GM21619 (cell line): ENCODE results near the gene PGLYRP2.
"Not testable (repeated sequence)": the region's sequence is repeated elsewhere in the genome, so short reads cannot be mapped to it uniquely, and the experiment has no call there.

Source experiments
- ATAC-seq: cut with Tn5 transposase; IDR thresholded peaks from one replicate; pipeline ENCODE4 v1.9.1; 2021; ENCODE audit not compliant: unreplicated experiment

PGLYRP2 gene

DNA sequence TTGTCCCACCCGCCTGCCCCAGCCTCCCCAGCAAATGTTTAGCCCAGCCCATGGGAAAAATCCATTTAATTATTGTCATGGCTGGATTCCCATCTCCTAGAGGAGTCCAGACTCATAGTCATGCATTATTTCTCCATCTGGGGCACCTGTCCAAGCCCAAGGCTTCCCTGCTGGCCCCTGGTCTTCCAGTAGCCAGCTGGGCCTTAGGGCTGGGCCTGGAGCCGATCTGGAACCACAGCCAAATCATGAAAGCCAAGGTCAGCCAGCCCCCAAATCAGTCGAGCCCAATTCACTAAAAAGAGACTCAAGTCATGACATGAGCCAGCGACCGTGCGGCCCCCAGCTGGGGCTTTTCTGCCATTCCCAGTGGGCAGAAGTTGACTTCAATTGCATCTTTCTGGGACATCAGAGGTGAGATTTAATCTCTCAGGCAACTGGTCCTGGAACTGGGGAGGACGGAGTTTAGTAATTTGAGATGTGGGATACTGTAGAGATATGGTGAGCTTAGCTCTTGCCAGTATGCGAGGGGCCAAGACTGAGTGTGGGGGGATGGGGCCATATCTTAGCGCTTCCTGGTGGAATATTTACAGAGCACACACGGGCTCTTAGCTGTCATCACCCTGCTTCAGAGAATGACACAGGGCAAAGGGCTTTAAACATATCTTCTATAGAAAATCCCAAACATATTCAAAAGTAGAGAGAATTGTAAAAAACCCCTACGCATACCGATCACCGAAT lies 9.4 kb upstream of the PGLYRP2 start:
- ATAC-seq: no peak

DNA sequence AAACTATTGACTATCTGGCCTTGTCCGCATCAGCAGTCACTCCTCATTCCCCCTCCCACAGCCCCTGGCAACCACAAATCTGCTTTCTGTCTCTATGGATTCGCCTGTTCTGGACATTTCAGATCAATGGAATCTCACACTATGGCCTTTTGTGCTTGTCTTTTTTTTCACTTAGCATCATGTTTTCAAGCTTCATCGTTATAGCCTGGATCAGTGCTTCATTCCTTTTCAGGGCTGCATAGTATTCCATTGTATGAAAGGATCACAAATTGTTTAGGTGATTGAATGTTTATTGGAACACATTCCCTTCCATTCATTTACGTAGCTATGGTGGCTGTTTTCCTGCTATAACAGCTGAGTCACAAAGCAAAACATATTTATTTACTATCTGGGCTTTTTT lies 7.7 kb upstream of the PGLYRP2 start:
- no peak for ATAC-seq

DNA sequence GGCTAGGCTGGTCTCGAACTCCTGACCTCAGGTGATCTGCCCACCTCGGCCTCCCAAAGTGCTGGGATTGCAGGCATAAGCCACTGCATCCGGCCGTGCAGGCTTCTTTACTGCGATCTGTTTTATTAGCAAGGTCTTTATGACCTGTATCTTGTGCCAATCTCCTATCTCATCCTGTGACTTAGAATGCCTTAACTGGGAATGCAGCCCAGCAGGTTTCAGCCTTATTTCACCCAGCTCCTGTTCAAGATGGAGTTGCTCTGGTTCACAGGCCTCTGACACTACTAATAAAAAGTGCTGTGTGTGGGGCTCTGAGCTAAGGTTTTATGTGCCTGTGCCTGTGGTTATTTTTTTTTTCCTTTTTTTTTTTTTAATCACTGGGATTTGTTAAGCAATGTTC lies 6.5 kb upstream of the PGLYRP2 start:
- ATAC-seq: not testable (repeated sequence)

DNA sequence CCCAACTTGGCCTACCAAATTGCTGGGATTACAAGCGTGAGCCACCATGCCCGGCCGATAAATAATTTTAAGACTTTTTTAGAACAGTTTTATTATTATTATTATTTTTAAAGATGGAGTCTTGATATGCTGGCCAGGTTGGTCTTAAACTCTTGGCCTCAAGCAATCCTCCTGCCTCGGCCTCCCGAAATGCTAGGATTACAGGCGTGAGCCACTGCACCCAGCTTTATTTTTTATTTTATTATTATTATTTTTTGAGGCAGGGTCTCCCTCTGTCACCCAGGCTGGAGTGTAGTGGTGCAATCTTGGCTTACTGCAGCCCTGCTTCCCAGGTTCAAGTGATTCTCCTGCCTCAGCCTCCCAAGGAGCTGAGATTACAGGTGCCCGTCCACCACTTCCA lies 1.7 kb upstream of the PGLYRP2 start:
- ATAC-seq: not testable (repeated sequence)

DNA sequence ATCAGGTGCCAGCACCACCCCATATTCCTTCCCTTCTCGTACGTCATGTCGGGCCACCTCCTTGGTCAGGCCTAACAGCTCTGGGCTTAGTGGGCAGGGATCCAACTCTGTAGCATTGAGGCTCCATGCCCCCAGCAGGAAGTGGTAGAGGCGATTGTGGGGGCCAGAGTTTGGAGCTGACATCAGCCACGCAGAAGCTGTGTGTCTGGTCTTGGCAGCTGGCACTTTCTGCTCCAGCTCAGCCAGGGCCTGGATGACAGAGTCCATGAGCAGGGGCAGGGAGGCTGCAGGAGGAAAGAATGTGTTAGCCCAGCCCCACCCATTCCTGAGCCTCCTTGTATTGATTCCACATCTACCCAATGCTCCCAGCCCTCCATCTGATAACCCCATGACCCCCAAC lies 3.0 kb downstream of the PGLYRP2 start:
- ATAC-seq: no peak

DNA sequence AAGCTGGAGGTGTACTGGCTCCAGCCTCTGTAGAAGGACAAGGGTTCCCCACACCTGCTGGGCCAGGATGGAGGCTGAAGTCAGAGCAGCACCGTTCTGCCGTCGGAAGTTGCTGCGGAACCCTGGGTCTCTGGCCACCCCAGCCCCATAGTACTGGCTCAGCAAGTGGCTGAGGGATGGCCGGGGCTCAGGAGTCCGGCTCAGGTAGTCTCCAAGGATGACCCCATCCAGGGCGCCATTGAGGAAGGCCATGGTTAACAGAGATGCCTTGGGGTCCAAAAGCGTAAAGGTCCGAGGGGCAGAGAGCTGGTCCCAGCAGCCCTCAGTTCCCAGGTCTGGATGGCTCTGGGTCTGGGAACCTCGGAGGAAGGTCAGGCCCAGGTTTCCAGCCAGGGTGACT lies 3.7 kb downstream of the PGLYRP2 start:
- ATAC-seq: no peak

DNA sequence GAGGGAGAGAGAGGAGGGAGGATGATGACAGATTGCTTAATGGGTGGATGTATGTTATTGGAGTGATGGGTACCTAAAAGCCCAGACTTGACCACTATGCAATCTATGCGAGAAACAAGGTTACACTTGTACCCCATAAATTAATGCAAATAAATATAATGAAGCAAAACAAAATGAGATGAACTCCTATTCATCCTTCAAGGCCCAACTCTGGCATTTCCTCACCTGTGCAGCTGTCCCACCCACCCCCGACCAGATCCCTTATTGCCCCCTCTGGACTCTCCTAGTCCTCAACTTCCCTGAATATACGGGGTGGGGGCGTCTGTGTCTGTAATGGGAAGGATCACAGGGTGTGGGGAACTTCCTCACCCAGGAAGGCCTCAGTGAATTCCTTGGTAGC lies 4.1 kb downstream of the PGLYRP2 start:
- no peak for ATAC-seq

DNA sequence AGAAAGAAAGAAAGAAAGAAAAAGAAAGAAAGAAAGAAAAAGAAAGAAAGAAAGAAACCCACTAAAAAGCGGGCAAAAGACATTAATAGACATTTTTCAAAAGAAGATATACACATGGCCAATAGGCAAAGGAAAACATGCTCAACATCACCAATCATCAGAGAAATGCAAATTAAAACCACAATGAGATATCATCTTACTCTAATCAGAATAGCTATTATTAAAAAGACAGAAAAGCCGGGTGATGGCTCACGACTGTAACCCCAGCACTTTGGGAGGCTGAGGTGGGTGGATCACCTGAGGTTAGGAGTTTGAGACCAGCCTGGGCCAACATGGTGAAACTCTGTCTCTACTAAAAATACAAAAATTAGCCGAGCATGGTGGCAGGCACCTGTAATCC lies 5.5 kb downstream of the PGLYRP2 start:
- not testable (repeated sequence) for ATAC-seq

DNA sequence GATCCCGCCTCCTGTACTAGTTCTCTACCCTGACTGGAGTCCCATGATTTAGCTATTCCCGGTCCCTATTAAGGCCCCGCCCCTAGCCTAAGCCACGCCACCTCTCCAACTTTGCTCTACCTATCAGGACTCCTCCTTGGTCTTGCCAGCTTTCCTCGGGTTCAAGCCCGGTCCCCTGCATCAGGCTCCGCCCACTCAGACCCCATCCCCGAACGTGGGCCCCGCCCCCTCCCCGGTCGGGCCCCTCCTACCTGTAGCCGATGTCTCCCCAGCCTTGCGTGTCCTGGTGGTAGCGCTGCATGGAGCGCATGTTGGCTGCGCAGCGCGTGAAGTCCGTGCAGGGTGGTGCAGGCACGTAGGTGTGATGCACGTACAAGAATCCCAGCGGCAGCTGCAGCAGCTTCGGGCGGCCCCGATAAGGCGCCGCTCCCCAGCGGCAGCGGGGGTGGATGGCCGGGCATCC lies 7.6 kb downstream of the PGLYRP2 start:
- no peak for ATAC-seq

DNA sequence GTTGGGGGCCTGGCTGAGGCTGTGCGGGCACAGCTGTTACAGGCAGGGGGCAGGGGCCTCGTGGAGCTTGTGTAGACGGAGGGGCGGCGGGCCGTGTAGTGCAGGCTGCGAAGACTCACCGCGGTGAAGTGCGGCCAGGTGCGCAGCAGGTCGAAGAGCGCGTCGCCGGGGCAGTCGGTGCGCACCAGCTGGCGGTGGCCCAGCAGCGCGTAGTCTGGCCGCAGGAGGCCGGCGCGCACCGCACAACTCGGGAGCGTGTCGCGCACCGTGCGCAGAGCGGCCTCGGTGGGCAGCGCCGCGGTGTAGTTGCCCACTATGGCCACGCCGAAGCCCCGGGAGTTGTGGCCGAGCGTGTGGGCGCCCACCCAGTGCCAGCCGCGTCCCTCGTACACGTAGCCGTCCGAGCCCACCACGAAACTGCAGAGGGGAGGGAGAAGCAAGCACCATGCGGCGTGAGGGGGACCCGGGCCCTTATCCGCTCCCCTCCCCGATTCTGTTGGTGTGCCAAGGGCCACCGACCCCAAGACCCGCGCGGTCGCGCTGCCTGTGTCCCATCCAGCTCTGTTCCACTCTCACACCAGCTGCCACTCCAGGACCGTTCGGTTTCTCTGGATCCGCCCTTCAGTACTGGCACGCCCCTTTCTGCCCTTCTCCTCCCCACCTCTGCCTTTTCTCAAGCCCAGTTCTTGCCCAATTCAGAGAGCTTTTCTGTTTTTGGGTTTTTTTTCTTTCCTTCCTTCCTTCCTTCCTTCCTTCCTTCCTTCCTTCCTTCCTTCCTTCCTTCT lies 9.6 kb downstream of the PGLYRP2 start:
- no peak for ATAC-seq

DNA sequence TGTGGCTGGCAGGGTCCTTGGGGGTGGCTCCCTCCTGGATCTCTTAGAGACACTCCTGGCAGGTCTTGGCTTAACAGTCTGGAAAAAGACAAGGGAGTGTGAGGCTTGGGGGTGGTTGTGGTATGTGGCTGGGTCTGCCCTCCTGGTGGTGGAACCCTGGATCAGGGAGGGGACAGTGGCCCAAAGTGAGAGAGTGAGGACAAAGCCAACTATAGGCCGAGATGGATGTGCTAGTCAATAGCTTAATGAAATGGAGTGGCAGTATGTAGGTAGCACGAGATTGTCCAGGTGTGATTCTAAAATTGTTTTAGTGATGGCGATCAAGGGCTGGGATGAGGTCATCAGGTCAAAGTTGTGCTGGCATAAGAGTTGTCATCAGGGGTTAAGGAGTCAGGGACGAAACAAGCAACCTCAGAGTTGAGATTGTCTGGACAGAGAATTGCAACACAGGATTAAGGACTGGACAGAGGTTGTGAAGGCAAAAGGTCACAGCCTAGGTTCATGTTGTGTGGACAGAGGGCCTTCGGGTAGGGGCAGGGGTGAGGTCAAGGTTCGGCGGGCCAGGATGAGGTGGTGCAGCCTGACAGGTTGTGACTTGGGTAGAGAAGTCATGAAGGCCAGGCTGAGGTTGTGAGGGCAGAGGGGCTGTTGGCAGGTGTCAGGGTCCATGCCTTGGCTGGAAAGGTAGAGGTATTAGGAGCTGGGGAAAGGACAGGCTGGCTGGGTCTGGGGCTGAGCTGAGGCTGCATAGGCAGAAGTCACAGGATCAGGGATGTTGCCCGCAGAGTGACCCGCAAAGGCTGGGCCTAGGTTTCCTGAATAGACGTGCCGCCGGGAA lies 10.4 kb downstream of the PGLYRP2 start:
- no peak for ATAC-seq

DNA sequence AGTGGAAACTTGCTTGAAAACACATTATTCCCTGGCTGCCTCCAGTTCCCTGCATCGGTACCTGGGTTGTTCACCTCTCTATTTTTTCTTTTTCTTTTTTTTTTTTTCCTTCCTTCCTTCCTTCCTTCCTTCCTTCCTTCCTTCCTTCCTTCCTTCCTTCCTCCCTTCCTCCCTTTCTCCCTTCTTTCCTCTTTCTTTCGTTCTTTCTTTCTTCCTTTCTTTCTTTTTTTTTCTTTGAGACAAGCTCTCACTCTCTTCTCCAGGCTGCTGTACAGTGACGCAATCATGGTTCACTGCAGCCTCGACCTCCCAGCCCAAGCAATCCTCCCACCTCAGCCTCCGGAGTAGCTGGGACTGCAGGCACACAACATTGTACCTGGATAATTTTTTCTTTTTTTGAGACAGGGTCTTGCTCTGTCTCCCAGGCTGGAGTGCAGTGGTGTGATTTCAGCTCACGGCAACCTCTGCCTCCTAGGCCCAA lies 11.5 kb downstream of the PGLYRP2 start:
- ATAC-seq: no peak

DNA sequence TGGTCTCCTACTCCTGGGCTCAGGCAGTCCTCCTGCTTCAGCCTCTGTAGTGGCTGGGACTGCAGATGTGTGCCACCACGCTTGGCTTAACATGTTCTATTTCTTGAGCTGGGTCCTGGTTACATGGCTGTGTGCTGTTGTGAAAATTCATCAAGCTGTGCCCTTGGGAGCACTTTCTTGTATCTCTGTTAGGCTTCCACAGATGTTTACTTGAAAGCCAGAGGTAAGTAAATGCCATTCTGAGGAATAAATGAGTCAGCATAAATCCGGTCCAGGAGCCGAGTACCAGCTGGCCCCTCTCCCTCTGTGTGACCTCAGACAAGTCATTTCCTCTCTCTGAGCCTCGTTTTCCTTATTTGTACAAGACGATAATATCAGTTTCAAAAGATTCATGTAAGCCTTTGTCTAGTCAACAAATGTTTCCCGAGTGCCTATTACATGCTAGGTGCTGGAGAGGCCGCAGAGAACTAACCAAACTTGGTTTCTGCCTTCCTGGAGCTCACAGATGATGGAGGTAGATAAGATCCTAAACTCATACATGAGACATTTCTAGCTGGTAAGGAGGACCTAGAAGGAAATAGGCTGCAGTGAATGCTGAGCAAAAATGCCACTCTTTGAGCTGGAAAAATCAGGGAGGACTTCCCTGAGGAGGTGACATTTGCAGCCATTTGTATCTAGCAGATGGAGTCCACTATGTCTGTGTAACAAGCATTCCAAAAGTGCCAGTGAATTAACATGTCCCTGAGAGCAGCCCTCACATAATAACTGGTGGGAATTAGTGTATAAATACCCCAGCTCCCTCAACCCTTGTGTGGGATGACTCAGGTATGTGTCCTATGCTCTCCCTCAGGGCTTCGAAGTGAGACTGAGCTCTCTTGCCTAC lies 12.2 kb downstream of the PGLYRP2 start:
- peak; percentile 48 for ATAC-seq

DNA sequence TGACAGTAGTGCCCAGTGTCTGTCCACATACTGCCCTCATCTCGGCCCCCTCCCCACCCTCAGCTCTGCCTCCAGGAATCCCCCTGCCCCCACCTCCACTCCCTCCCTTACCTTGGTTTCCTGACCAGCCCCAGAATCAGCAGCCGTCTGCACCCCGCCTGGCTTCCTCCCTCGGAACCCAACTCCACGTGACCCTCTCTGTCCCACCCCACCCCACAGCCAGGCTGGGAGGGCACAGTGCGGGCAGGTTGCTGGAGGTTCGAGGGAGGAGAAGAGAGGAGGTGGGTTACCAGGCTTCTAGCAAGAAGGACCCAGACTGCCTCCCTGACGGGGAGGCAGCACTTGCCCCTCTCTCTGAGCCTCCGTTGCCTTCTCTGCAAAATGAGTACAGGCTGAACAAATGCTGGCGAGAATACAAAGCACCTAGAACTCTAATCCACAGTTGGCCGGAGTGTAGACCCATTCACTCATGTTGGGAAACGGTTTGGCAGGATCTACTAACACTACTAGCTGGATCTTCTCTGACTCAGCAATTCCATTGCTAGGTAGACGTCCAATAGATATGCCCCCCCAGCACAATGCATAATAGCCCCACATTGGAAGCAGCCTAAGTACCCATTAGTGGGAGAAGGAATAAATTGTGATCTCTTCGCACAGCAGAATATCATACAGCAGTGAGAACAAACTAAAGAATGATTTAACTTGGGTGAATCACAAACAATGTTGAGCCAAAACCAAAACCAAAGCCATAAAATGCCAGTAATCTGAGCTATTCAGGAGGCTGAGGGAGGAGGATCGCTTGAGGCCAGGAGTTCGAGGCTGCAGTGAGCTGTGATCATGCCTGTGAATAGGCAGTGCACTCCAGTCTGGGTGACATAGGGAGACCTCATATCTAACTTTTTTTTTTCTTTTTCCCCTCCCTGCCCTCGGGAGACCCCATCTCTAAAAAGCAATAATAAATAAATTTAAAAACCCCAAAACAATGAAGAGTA lies 14.6 kb downstream of the PGLYRP2 start, which contains the start of gene RASAL3:
Gene RASAL3, minus strand, starts transcription at position 151 of the 992 bp plus-strand sequence. CDS start 186 bp downstream, outside the sequence.
- peak; percentile 36 for ATAC-seq

DNA sequence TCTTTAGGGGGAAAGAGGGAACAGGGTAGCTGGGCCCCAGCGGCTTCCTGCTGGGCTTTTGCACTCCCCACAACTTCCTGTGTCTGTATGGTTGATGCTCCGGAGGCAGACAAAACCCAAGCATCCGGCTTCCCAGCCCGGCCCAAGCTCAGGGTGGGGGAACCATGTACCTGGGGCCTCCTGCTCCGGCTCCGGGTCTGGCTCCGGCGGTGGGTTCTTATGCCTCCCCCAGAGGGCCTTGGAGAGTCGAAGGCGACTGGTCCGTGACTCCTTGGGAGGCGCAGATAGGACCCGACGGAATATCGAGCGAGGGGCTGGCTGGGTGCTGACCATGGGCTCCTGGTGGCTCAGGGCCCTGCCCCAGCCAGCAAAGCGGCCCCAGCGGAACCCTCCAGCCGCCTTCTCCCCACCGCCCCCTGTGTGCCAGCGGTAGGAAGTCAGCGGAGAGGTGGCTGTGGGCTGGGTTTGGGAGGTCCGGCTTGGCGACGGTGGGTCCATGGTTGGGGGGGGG lies 15.4 kb downstream of the PGLYRP2 start:
- ATAC-seq: peak; percentile 41

DNA sequence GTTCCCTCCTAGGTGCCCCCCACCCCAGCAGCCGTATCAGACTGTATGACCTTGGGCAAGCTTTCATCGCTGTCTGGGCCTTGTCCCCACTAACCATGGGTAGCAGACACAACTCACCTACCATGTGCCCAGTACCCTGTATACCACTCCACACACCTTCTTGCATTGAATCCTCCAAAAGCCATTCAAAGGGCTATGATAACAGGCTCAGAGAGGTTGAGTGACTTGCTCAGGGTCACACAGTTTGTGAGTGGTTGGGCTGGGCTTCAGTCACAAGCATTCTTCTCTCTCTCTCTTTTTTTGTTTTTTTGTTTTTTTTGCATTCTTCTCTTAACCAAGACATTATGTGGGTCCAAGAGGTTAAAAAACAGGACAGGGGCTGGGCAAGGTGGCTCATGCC lies 17.6 kb downstream of the PGLYRP2 start:
- ATAC-seq: no peak

DNA sequence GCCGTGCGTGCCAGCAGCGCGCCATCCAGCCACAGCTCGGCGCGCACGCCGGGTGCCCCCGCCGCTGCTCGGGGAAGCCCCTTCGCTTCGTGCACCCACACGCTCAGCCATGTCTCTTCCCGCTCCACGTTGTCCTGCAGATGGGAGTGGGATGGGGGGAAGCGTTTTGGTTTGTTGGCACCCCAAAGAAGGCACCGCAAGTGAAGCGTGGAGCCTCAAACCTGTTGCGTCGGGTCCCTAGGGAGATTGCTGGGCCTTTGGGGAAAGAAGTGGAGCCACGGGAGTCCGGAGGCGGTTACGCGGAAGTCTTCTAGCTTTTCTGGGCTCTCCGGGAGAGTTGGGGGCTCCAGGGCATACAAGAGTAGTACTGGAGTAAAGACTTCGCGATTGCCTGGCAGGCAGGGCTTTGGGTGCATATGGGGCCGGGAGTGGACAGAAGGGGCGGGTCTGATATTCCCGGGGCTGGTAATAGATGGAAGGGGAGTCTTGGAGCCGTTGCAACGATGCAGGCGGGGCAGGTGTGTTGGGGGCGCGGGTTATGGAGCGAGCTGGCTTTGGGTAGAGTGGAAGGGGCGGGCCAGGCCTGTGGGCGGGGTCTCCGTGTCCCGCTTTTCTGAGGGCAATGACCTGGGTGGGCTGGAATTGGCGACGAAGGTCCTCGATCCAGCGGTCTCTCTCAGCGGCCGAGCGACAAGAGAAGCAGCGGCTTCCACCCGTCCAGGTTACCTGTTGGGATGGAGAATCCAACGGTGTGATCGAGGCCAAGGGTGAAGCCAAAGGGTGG lies 21.4 kb downstream of the PGLYRP2 start:
- ATAC-seq: no peak
